HCT116 (cell line): ENCODE results near the gene CDC42SE2.

ENCODE experiments used
- ATF3 ChIP-seq: IDR thresholded peaks from 2 replicates; pipeline ENCODE4 v1.6.1; 2012
- CTCF ChIP-seq, 3 experiments: fragments of 200-600 bp in 1 of 3; sonication (generic) in 1 of 3; IDR thresholded peaks in 2 of 3; conservative IDR thresholded peaks in 1 of 3; 2 replicates each; pipeline ENCODE4 v1.5.1; 2012 to 2017; ENCODE audit warnings: low read depth in 2 of 3, low read length in 2 of 3, antibody characterized with exemption in 1 of 3, borderline replicate concordance in 1 of 3, control low read depth in 1 of 3, mild to moderate bottlenecking in 1 of 3, mixed read lengths in 1 of 3, mixed run types in 1 of 3, moderate library complexity in 1 of 3; ENCODE audit not compliant: insufficient read depth in 1 of 3
- EZH2 ChIP-seq: fragments of 200-600 bp; sonication (generic); IDR thresholded peaks from 2 replicates; pipeline ENCODE4 v1.6.1; 2017; ENCODE audit warnings: antibody characterized with exemption, mixed run types
- SIN3A ChIP-seq: IDR thresholded peaks from 2 replicates; pipeline ENCODE4 v1.6.1; 2012; ENCODE audit warnings: low read depth
- ZNF274 ChIP-seq: fragments of 200-500 bp; sonication (Bioruptor generic); IDR thresholded peaks from 2 replicates; pipeline ENCODE4 v1.6.1; 2014; ENCODE audit warnings: mild to moderate bottlenecking, low read depth, low read length, inconsistent platforms

- TF ChIP-seq CTCF (IDR thresholded peaks at IDR 0.05 in 2 of 3, conservative IDR thresholded peaks at IDR 0.05 in 1 of 3; ENCODE audit: borderline replicate concordance in 1 of 3, insufficient read depth in 1 of 3, low read depth in 2 of 3, low read length in 2 of 3) (no peak), EZH2 (no peak), ZNF274 (no peak), ATF3 (no peak), SIN3A (no peak)
Measured at GRCh38 chr5:131419877-131420276, 156.0 kb downstream of the CDC42SE2 start.
